ENCODE data around the gene FKRP. TPM values are rescaled to one million over a fixed set of nuclear protein-coding genes. Genes with fewer than 3 reads are reported as not detected.
A peak's percentile ranks its signal among the peaks of the same experiment; 100 is the strongest.

FKRP gene
- total RNA-seq, 6 experiments from 2014 or later, result 31.4 to 36.8 (median 33.2) TPM

GRCh38 chr19:46715620-46715974 lies 30.3 kb upstream of the FKRP start:
- H3K27me3 Mint-ChIP-seq (ENCODE audit: insufficient read depth), result peaks cover 2% of the 10 kb centered on the region; the same call in 1 of the 2 replicates
- peaks cover 26% of the 10 kb centered on the region for H3K4me1 Mint-ChIP-seq (ENCODE audit: low read depth)
- no peaks in the 10 kb centered on the region for H3K9me3 Mint-ChIP-seq
- H3K4me3 Mint-ChIP-seq, result peak overlapping the region; percentile 94
- peaks cover 6% of the 10 kb centered on the region for H3K36me3 Mint-ChIP-seq (ENCODE audit: low read depth)
- DNase-seq, result no peak
- H3K27ac Mint-ChIP-seq, result peak overlapping the region; percentile 95
- no peak for TF ChIP-seq CTCF (IDR thresholded peaks at IDR 0.05)

- H3K36me3 Mint-ChIP-seq (ENCODE audit: low read depth), result peaks cover 7% of the 10 kb centered on the region
- peak overlapping the region; percentile 95 for H3K27ac Mint-ChIP-seq
- H3K4me3 Mint-ChIP-seq, result peak overlapping the region; percentile 94
- no peaks in the 10 kb centered on the region for H3K9me3 Mint-ChIP-seq
- H3K4me1 Mint-ChIP-seq (ENCODE audit: low read depth), result peaks cover 26% of the 10 kb centered on the region
- DNase-seq, result no peak
- peak; percentile 30 for TF ChIP-seq CTCF (IDR thresholded peaks at IDR 0.05)
- H3K27me3 Mint-ChIP-seq (ENCODE audit: insufficient read depth), result peaks cover 2% of the 10 kb centered on the region; the same call in 1 of the 2 replicates
These were observed 29.7 kb upstream of the FKRP start for GRCh38 chr19:46715975-46716671.

GRCh38 chr19:46716672-46717033 lies 29.2 kb upstream of the FKRP start:
- peak overlapping the region; percentile 94 for H3K4me3 Mint-ChIP-seq
- peak overlapping the region; percentile 95 for H3K27ac Mint-ChIP-seq
- no peaks in the 10 kb centered on the region for H3K9me3 Mint-ChIP-seq
- peaks cover 2% of the 10 kb centered on the region; the same call in 1 of the 2 replicates for H3K27me3 Mint-ChIP-seq (ENCODE audit: insufficient read depth)
- H3K4me1 Mint-ChIP-seq (ENCODE audit: low read depth), result peaks cover 26% of the 10 kb centered on the region
- DNase-seq, result no peak
- H3K36me3 Mint-ChIP-seq (ENCODE audit: low read depth), result 0 out of 2 replicates have a peak, but pooled peaks cover 5% of the 10 kb centered on the region
- no peak for TF ChIP-seq CTCF (IDR thresholded peaks at IDR 0.05)

GRCh38 chr19:46717034-46717715 lies 28.7 kb upstream of the FKRP start, which contains the start of gene PRKD2:
Gene PRKD2, minus strand, starts transcription at chr19:46717114. Its CDS starts 744 bp downstream, at chr19:46716370.
- Mint-ChIP-seq H3K9me3 (no peaks in the 10 kb centered on the region), H3K36me3 (ENCODE audit: low read depth) (0 out of 2 replicates have a peak, but pooled peaks cover 5% of the 10 kb centered on the region), H3K27me3 (ENCODE audit: insufficient read depth) (peaks cover 2% of the 10 kb centered on the region; the same call in 1 of the 2 replicates), H3K27ac (peak within 1 kb of the TSS; percentile 95), H3K4me1 (ENCODE audit: low read depth) (peaks cover 26% of the 10 kb centered on the region), H3K4me3 (peak within 1 kb of the TSS; percentile 94)
- no peak for TF ChIP-seq CTCF (IDR thresholded peaks at IDR 0.05)
- peak; percentile 76 for DNase-seq

GRCh38 chr19:46717716-46718143 lies 28.1 kb upstream of the FKRP start:
- H3K4me1 Mint-ChIP-seq (ENCODE audit: low read depth), result peaks cover 22% of the 10 kb centered on the region
- peak overlapping the region; percentile 95 for H3K27ac Mint-ChIP-seq
- peak overlapping the region; percentile 94 for H3K4me3 Mint-ChIP-seq
- H3K36me3 Mint-ChIP-seq (ENCODE audit: low read depth), result 0 out of 2 replicates have a peak, but pooled peaks cover 5% of the 10 kb centered on the region
- H3K27me3 Mint-ChIP-seq (ENCODE audit: insufficient read depth), result peaks cover 2% of the 10 kb centered on the region; the same call in 1 of the 2 replicates
- TF ChIP-seq CTCF (IDR thresholded peaks at IDR 0.05), result no peak
- DNase-seq, result no peak
- H3K9me3 Mint-ChIP-seq, result no peaks in the 10 kb centered on the region

Measured in HFFc6 (cell line).